B cell (primary cell): ENCODE data around the gene HYAL2. TPM values are rescaled to one million over a fixed set of nuclear protein-coding genes. Genes with fewer than 3 reads are reported as not detected.
A peak's percentile ranks its signal among the peaks of the same experiment; 100 is the strongest.

ENCODE experiments used
- ATAC-seq: fragments of 200-7000 bp; cut with Tn5 transposase; one replicate; pipeline ENCODE4 v1.10.0; 2021; ENCODE audit warnings: low read depth, mild to moderate bottlenecking, moderate number of reproducible peaks, moderate library complexity
- CTCF ChIA-PET: fragments of 350-600 bp; sonication (Branson Sonifier 250); formaldehyde crosslinking; loops from one replicate; lab custom pipeline; 2021; ENCODE audit warnings: antibody characterized with exemption, inconsistent platforms; lab: Charles Lee
- POLR2A ChIA-PET: fragments of 350-600 bp; sonication (Branson Sonifier 250); formaldehyde crosslinking; loops from one replicate; lab custom pipeline; 2021; ENCODE audit warnings: antibody characterized with exemption; lab: Charles Lee
- DNase-seq: peaks from one replicate; pipeline ENCODE4 v3.0.0; 2013
- H2AFZ ChIP-seq: 2 replicates; pipeline ENCODE4 v1.6.1; 2012; ENCODE audit warnings: mild to moderate bottlenecking, low read depth, low read length; ENCODE audit not compliant: insufficient read depth, poor library complexity, severe bottlenecking
- H3K27ac ChIP-seq, 2 donors: 1 replicate in 1 of 2; 2 replicates in 1 of 2; pipeline ENCODE4 v1.5.1; 2012 to 2013; ENCODE audit warnings: low read length in 2 of 2, mild to moderate bottlenecking in 2 of 2, moderate library complexity in 1 of 2
- H3K27me3 ChIP-seq, 4 experiments: fragments of 200-600 bp in 1 of 4; sonication (generic) in 1 of 4; replicated peaks in 1 of 4; 1 replicate in 2 of 4; 2 replicates in 2 of 4; pipeline versions ENCODE4 v1.6.1 to v1.7.0; 2013 to 2016; ENCODE audit warnings: low read length in 3 of 4, mild to moderate bottlenecking in 2 of 4, mixed read lengths in 1 of 4, moderate library complexity in 1 of 4; ENCODE audit not compliant: insufficient read depth in 4 of 4, control insufficient read depth in 3 of 4; ENCODE audit errors: control extremely low read depth in 1 of 4
- H3K36me3 ChIP-seq, 2 experiments: replicated peaks in 1 of 2; 1 replicate in 1 of 2; 2 replicates in 1 of 2; pipeline versions ENCODE4 v1.6.1 to v1.7.1; 2013; ENCODE audit warnings: low read length in 1 of 2; ENCODE audit not compliant: insufficient read depth in 2 of 2, control insufficient read depth in 1 of 2; ENCODE audit errors: control extremely low read depth in 1 of 2, extremely low read depth in 1 of 2
- H3K4me1 ChIP-seq, 2 donors: fragments of 200-600 bp in 1 of 2; sonication (generic) in 1 of 2; 1 replicate in 1 of 2; 2 replicates in 1 of 2; pipeline versions ENCODE4 v1.5.1 to v1.6.1; 2013 to 2017; ENCODE audit warnings: low read length in 2 of 2; ENCODE audit not compliant: control insufficient read depth in 2 of 2, insufficient read depth in 2 of 2
- H3K4me2 ChIP-seq: replicated peaks from 2 replicates; pipeline ENCODE3; 2012; ENCODE audit warnings: mild to moderate bottlenecking, low read depth, low read length; ENCODE audit not compliant: poor library complexity, severe bottlenecking
- H3K4me3 ChIP-seq, 5 experiments: fragments of 200-600 bp in 1 of 5; sonication (generic) in 1 of 5; 1 replicate in 3 of 5; 2 replicates in 2 of 5; pipeline versions ENCODE4 v1.5.1 to v1.7.0; 2011 to 2016; ENCODE audit warnings: low read length in 4 of 5, mild to moderate bottlenecking in 4 of 5, low read depth in 2 of 5, control low read depth in 1 of 5, moderate library complexity in 1 of 5; ENCODE audit not compliant: insufficient read depth in 1 of 5; ENCODE audit errors: control extremely low read depth in 1 of 5, extremely low read depth in 1 of 5
- H3K79me2 ChIP-seq: fragments of 200-600 bp; sonication (generic); one replicate; pipeline ENCODE4 v1.6.0; 2016; ENCODE audit warnings: low read length; ENCODE audit not compliant: control insufficient read depth, insufficient read depth
- H3K9ac ChIP-seq: fragments of 200-600 bp; sonication (generic); 2 replicates; pipeline ENCODE4 v1.6.1; 2017; ENCODE audit warnings: mild to moderate bottlenecking, low read length, moderate library complexity
- H3K9me3 ChIP-seq, 3 donors: one replicate each; pipeline versions ENCODE4 v1.6.1 to v1.7.1; 2013; ENCODE audit warnings: low read length in 2 of 3; ENCODE audit not compliant: control insufficient read depth in 2 of 3, insufficient read depth in 1 of 3; ENCODE audit errors: control extremely low read depth in 1 of 3
- H4K20me1 ChIP-seq: 2 replicates; pipeline ENCODE4 v1.6.0; 2012; ENCODE audit warnings: mild to moderate bottlenecking, low read length; ENCODE audit not compliant: insufficient read depth, control insufficient read depth, poor library complexity, severe bottlenecking
- H3K27ac Mint-ChIP-seq: one replicate; pipeline ENCODE4 v1.8.0; 2021; ENCODE audit warnings: mixed read lengths
- H3K27me3 Mint-ChIP-seq: one replicate; pipeline ENCODE4 v1.8.0; 2021; ENCODE audit warnings: mixed read lengths
- H3K4me1 Mint-ChIP-seq: one replicate; pipeline ENCODE4 v1.8.0; 2021; ENCODE audit warnings: mixed read lengths
- H3K4me3 Mint-ChIP-seq: one replicate; pipeline ENCODE4 v1.8.0; 2021; ENCODE audit warnings: mixed read lengths
- H3K9me3 Mint-ChIP-seq: one replicate; pipeline ENCODE4 v1.8.0; 2022; ENCODE audit warnings: mixed read lengths; ENCODE audit not compliant: insufficient read depth
- CTCF ChIP-seq: fragments of 200-600 bp; IDR thresholded peaks from one replicate; pipeline ENCODE4 v1.8.0; 2022; ENCODE audit warnings: antibody characterized with exemption, mild to moderate bottlenecking
- EZH2 ChIP-seq: IDR thresholded peaks from 2 replicates; pipeline ENCODE4 v1.6.1; 2012; ENCODE audit warnings: borderline replicate concordance, low read depth, mild to moderate bottlenecking, moderate library complexity, low read length; ENCODE audit not compliant: insufficient read depth, poor library complexity, severe bottlenecking
- whole genome bisulfite sequencing: methylation state at CpG from one replicate; pipeline ENCODE4 v1.1.5; 2013; ENCODE audit warnings: missing lambda C conversion rate; ENCODE audit not compliant: insufficient coverage; 5-methylcytosine and 5-hydroxymethylcytosine counted together
- intact Hi-C: fragments of 100-400 bp; cut with micrococcal nuclease; formaldehyde crosslinking; loops from one replicate; pipeline ENCODE4 v1.10.0; 2022
- polyA plus RNA-seq: library from polyadenylated mRNA; depleted of rRNA; stranded (reverse); fragments of >200 nt; gene quantifications from 2 replicates; pipeline ENCODE4 v1.2.3, GENCODE V29; 2012
- total RNA-seq, 2 donors: library from RNA; stranded (reverse); fragments of 120-200 nt in 1 of 2; gene quantifications; 1 replicate in 1 of 2; 2 replicates in 1 of 2; pipeline versions ENCODE4 v1.2.3 to v1.2.4, GENCODE V29; 2013 to 2022

Gene HYAL2
- total and polyA plus RNA-seq, 2 donors (not counting 1 experiment from before 2014, with no cell fraction given) = 4.2 to 5.1 TPM

DNA sequence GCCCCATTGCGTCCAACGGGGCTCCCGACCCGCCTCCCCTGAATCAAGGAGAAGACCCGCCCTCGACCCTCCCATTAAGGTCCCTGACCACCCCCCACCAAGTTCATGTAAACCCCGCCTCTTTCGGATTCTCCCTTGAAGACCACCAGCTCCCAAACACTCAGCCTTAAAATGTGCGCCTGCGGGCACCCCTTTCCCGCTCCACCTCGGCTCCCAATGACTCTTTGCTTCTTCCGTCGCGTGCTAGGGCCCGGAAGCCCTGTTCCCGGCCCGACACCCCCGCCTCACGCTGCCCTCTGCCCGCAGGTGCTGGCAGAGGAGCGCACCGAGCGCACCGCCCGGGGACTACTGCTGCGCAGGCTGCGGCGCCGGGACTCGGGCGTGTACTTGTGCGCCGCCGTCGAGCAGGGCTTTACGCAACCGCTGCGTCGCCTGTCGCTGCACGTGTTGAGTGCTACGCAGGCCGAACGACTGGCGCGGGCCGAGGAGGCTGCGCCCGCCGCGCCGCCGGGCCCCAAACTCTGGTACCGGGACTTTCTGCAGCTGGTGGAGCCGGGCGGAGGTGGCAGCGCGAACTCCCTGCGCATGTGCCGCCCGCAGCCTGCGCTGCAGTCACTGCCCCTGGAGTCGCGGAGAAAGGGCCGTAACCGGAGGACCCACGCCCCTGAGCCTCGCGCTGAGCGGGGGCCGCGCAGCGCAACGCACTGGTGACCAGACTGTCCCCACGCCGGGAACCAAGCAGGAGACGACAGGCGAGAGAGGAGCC is 46.4 kb downstream of the HYAL2 start:
- ChIA-PET CTCF (interaction anchor here (1.2 to 3.1 kb wide), 4 partner anchors 29 to 82 kb away, joined by 3 to 14 read pairs (median 11); no protein-coding TSS in a partner anchor), POLR2A (no interaction called here)
- ATAC-seq = no peak
- H3K9me3 Mint-ChIP-seq = no peaks in the 10 kb centered on the region
- intact Hi-C loops = no loop called here
- Histone ChIP-seq H3K9ac (no peak overlapping the region), H4K20me1 (peaks cover 10% of the 10 kb centered on the region), H3K9me3 (peaks cover 0 to 3% (median 0%) of the 10 kb centered on the region in 3 donors), H3K27me3 (peaks cover 0 to 57% (median 21%) of the 10 kb centered on the region in 4 experiments), H3K27ac (no peak overlapping the region), H3K79me2 (no peaks in the 10 kb centered on the region), H3K4me1 (peaks cover 33 to 39% of the 10 kb centered on the region in 2 donors), H3K4me2 (peak overlapping the region; percentile 61), H3K36me3 (no peaks in the 10 kb centered on the region), H3K4me3 (no peak overlapping the region), H2AFZ (no peak overlapping the region)
- peaks cover 26% of the 10 kb centered on the region for H3K4me1 Mint-ChIP-seq
- peak overlapping the region; percentile 57 for H3K4me3 Mint-ChIP-seq
- peak; percentile 54 for DNase-seq
- WGBS = 20% methylated on average over 79 of the region's 79 CpGs
- TF ChIP-seq CTCF (no peak), EZH2 (no peak)
- H3K27ac Mint-ChIP-seq = no peak overlapping the region
- peaks cover 28% of the 10 kb centered on the region for H3K27me3 Mint-ChIP-seq
